22Rv1 (cell line): ENCODE measurements around the gene ULK4.
"Not testable (repeated sequence)": the region's sequence is repeated elsewhere in the genome, so short reads cannot be mapped to it uniquely, and the experiment has no call there.

Source experiments
- H3K27ac ChIP-seq: fragments of 450-650 bp; 2 replicates; pipeline ENCODE4 v1.5.1; 2017
- ZFX ChIP-seq: fragments of 450-650 bp; IDR thresholded peaks from 2 replicates; pipeline ENCODE4 v1.6.1; 2017; ENCODE audit warnings: antibody characterized with exemption, borderline replicate concordance
- TF ChIP-seq, protein P1 (sequence below): fragments of 450-650 bp; IDR thresholded peaks from 2 replicates; pipeline ENCODE4 v1.5.1; 2017; ENCODE audit warnings: mild to moderate bottlenecking

Gene ULK4

GRCh38 chr3:41708176-41708575 lies 253.7 kb downstream of the ULK4 start:
- TF ChIP-seq, protein P1, sequence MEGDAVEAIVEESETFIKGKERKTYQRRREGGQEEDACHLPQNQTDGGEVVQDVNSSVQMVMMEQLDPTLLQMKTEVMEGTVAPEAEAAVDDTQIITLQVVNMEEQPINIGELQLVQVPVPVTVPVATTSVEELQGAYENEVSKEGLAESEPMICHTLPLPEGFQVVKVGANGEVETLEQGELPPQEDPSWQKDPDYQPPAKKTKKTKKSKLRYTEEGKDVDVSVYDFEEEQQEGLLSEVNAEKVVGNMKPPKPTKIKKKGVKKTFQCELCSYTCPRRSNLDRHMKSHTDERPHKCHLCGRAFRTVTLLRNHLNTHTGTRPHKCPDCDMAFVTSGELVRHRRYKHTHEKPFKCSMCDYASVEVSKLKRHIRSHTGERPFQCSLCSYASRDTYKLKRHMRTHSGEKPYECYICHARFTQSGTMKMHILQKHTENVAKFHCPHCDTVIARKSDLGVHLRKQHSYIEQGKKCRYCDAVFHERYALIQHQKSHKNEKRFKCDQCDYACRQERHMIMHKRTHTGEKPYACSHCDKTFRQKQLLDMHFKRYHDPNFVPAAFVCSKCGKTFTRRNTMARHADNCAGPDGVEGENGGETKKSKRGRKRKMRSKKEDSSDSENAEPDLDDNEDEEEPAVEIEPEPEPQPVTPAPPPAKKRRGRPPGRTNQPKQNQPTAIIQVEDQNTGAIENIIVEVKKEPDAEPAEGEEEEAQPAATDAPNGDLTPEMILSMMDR = no peak
- TF ChIP-seq ZFX = no peak
- H3K27ac ChIP-seq = no peak overlapping the region

DNA sequence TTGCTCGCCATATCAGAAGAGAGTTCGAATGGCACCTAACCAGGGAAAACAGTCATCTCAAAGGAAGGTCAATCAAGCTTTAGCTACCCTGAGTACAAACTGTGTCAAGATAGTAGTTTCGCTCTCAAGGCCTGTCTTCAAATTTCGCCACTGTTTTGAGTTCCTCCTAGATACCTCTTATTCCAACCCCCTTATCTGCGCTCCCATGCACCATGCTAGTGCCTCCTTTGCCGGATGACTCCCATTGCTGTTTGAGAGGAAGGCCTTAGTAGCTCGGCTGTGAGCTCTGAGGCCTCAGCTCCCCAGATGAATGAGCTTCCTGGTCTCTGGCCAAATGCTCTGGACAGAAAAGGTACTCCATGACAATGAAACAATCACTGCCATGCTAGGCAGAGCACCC lies 256.0 kb downstream of the ULK4 start:
- no peak for TF ChIP-seq ZFX
- TF ChIP-seq, protein P1 = no peak
- no peak overlapping the region for H3K27ac ChIP-seq

GRCh38 chr3:41701191-41701698 lies 260.7 kb downstream of the ULK4 start:
- TF ChIP-seq, protein P1 = no peak
- no peak for TF ChIP-seq ZFX

DNA sequence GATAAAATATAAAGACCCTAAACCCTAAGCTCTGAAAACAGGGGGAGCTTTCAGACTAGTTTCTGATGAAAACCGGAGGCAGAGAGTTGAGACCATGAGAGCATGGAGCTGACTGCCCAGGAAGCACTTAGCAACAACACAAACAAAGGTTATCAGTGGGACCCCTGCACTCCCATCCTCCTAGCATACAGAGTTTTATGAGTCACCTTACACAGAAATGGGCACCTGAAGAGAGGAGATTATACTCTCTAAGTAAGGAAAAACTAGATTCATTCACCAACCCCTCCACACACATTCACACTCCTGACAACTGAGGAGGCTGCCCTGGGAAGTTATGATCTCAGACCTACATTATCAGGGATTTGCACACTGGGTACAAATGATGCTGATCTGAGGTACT lies 261.7 kb downstream of the ULK4 start:
- H3K27ac ChIP-seq = no peak overlapping the region
- TF ChIP-seq, protein P1 = no peak
- TF ChIP-seq ZFX = no peak

More at GRCh38 chr3:41701191-41701698, 260.7 kb downstream of the ULK4 start:
- no peak overlapping the region for H3K27ac ChIP-seq

DNA sequence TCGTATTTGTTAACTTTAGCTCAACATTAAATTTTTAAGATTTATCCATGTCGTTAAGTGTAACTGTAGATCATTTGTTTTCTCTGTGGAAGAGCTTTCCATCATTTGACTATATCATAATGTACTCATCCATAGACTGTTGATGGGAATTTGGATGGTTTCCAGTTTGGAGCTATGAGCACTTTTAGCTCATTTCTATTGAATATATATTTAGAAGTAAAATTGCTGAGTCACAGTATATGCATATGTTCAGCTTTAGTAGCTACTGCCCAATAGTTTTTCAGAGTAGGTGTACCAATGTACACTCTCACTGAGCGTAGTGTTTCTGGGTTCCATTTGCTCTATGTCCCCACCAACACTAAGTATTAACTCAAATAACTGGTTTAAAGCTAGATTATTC lies 263.0 kb downstream of the ULK4 start:
- H3K27ac ChIP-seq = no peak overlapping the region
- TF ChIP-seq, protein P1 = no peak
- no peak for TF ChIP-seq ZFX

DNA sequence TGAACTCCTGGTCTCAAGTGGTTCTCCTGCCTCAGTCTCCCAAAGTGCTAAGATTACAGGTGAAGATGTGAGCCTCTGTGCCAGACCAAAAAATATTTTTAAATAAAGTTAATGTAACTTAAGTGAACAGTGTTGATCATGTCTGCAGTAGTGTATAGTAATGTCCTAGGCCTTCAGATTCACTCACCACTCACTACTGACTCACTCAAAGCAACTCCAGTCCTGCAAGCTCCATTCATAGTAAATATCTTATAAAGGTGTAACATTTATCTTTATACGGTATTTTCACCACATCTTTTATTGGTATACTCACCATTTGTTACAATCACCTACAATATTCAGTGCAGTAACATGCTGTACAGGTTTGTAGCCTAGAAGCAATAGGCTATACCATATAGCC lies 264.2 kb downstream of the ULK4 start:
- TF ChIP-seq ZFX = no peak
- TF ChIP-seq, protein P1 = no peak
- H3K27ac ChIP-seq = no peak overlapping the region

GRCh38 chr3:41695806-41696205 lies 266.1 kb downstream of the ULK4 start:
- not testable (repeated sequence) for H3K27ac ChIP-seq
- TF ChIP-seq, protein P1 = peak; percentile 39
